Uterus (tissue), 2 donors: ENCODE data around the gene HIVEP3.

Source experiments
- POLR2A ChIP-seq, 2 donors: fragments of 450-650 bp; IDR thresholded peaks; one replicate each; pipeline ENCODE4 v1.6.1; 2016; ENCODE audit warnings: antibody characterized with exemption in 2 of 2, mild to moderate bottlenecking in 1 of 2, moderate library complexity in 1 of 2
- TF ChIP-seq, protein P1 (sequence below), 4 experiments: fragments of 200-600 bp in 2 of 4; fragments of 450-650 bp in 2 of 4; sonication (generic) in 2 of 4; IDR thresholded peaks; one replicate each; pipeline ENCODE4 v1.5.1; 2016 to 2019; ENCODE audit warnings: antibody characterized with exemption in 4 of 4, mild to moderate bottlenecking in 2 of 4, moderate library complexity in 1 of 4

DNA sequence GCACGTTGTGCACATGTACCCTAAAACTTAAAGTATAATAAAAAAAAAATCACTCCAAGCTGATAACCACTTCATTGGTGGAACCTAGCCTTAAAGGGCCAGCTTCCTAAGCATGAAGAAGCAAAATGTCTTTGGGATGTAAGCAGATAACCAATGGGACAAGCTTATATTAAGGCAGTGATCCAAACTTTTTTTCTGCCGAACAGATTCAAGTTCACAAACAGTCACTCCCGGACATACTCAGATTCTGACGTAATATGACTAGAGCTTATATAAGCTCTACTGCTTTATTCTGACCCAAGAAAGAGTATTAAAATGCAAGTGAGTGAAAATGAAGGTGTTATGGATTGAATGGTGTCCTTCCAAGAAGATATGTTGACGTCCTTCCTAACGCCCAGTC is 44.9 kb upstream of the HIVEP3 start:
- TF ChIP-seq, protein P1, sequence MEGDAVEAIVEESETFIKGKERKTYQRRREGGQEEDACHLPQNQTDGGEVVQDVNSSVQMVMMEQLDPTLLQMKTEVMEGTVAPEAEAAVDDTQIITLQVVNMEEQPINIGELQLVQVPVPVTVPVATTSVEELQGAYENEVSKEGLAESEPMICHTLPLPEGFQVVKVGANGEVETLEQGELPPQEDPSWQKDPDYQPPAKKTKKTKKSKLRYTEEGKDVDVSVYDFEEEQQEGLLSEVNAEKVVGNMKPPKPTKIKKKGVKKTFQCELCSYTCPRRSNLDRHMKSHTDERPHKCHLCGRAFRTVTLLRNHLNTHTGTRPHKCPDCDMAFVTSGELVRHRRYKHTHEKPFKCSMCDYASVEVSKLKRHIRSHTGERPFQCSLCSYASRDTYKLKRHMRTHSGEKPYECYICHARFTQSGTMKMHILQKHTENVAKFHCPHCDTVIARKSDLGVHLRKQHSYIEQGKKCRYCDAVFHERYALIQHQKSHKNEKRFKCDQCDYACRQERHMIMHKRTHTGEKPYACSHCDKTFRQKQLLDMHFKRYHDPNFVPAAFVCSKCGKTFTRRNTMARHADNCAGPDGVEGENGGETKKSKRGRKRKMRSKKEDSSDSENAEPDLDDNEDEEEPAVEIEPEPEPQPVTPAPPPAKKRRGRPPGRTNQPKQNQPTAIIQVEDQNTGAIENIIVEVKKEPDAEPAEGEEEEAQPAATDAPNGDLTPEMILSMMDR (IDR thresholded peaks at IDR 0.05), result no peak
- TF ChIP-seq POLR2A (IDR thresholded peaks at IDR 0.05), result no peak
